ENCODE measurements around the gene MFSD2A. TPM values are rescaled to one million over a fixed set of nuclear protein-coding genes. Genes with fewer than 3 reads are reported as not detected.

The MFSD2A gene
- total RNA-seq, 1 donor from 2014 or later: 110 TPM

DNA sequence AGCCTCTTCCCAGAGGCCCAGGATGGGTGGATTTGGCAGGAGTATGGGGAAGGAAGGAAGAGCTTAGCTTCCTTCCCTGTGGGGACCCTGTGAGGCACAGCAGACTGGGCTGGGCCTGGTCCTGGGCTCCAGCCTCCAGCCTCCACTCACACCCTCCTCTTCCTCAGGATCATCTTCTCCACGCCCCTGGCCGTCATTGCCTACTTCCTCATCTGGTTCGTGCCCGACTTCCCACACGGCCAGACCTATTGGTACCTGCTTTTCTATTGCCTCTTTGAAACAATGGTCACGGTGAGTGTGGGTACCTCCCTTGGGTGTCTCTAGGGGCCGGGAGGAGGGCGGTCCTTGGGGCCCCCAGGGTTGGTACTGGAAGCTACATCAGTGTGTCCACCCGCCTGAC is 10.1 kb downstream of the MFSD2A start:
- DNase-seq: peak; percentile 62
- Histone ChIP-seq H3K9me3 (no peaks in the 10 kb centered on the region), H3K27ac (no peak overlapping the region), H3K27me3 (ENCODE audit: low read depth) (no peaks in the 10 kb centered on the region), H3K36me3 (peaks cover 50% of the 10 kb centered on the region), H3K4me1 (peaks cover 35% of the 10 kb centered on the region), H3K4me3 (no peak overlapping the region)
- no peak for ATAC-seq
- intact Hi-C loops (cut with DNase I): no loop called here
- TF ChIP-seq, protein P1, sequence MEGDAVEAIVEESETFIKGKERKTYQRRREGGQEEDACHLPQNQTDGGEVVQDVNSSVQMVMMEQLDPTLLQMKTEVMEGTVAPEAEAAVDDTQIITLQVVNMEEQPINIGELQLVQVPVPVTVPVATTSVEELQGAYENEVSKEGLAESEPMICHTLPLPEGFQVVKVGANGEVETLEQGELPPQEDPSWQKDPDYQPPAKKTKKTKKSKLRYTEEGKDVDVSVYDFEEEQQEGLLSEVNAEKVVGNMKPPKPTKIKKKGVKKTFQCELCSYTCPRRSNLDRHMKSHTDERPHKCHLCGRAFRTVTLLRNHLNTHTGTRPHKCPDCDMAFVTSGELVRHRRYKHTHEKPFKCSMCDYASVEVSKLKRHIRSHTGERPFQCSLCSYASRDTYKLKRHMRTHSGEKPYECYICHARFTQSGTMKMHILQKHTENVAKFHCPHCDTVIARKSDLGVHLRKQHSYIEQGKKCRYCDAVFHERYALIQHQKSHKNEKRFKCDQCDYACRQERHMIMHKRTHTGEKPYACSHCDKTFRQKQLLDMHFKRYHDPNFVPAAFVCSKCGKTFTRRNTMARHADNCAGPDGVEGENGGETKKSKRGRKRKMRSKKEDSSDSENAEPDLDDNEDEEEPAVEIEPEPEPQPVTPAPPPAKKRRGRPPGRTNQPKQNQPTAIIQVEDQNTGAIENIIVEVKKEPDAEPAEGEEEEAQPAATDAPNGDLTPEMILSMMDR (IDR thresholded peaks at IDR 0.05): no peak

DNA sequence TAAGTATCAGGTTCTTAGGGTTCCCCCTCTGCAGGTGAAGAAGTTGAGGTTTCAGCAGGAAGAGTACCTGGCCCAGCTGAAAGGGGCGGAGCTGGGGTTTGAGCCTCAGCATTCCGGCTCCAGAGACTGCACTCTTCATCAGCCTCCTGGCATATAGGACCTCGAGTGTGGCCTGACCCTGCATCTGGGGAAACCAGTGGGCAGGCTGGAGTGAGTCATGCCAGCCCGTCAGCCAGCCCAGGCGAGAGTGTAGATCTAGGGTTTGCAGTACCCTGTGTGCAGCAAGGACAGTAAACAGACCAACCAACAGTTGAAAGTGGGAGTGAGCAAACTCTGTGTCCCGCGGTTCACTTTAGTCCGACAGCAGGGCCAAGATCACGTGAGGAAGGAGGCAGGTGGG is 14.1 kb downstream of the MFSD2A start:
- intact Hi-C loops (cut with DNase I): no loop called here
- DNase-seq (peak; percentile 58), ATAC-seq (peak; percentile 40 to 48)
- H3K4me3 ChIP-seq: no peak overlapping the region
- H3K9me3 ChIP-seq: no peaks in the 10 kb centered on the region
- peaks cover 35% of the 10 kb centered on the region for H3K4me1 ChIP-seq
- H3K36me3 ChIP-seq: peaks cover 37% of the 10 kb centered on the region
- no peaks in the 10 kb centered on the region for H3K27me3 ChIP-seq (ENCODE audit: low read depth)
- TF ChIP-seq, protein P1 (IDR thresholded peaks at IDR 0.05): no peak
- no peak overlapping the region for H3K27ac ChIP-seq

DNA sequence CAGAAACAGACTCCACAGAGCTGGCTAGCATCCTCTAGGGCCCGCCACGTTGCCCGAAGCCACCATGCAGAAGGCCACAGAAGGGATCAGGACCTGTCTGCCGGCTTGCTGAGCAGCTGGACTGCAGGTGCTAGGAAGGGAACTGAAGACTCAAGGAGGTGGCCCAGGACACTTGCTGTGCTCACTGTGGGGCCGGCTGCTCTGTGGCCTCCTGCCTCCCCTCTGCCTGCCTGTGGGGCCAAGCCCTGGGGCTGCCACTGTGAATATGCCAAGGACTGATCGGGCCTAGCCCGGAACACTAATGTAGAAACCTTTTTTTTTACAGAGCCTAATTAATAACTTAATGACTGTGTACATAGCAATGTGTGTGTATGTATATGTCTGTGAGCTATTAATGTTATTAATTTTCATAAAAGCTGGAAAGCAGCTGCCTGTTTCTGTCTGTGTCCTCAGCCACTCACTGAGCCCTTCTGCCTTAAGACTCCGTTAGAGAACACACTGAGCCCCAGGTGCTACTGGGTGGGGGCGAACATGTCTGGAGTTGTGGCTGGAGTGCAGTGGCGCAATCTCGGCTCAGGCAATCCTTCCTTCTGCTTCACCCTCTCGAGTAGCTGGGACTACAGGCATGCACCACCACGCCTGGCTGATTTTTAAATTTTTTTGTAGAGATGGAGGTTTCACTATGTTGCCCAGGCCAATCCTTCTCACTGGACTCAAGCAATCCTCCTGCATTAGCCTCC is 14.8 kb downstream of the MFSD2A start:
- TF ChIP-seq, protein P1 (IDR thresholded peaks at IDR 0.05): no peak
- Histone ChIP-seq H3K4me3 (no peak overlapping the region), H3K27ac (no peak overlapping the region), H3K9me3 (no peaks in the 10 kb centered on the region), H3K27me3 (ENCODE audit: low read depth) (no peaks in the 10 kb centered on the region), H3K36me3 (peaks cover 34% of the 10 kb centered on the region), H3K4me1 (peaks cover 34% of the 10 kb centered on the region)
- ATAC-seq: peak; percentile 57 to 58
- DNase-seq: peak; percentile 83
- intact Hi-C loops (cut with DNase I): loop anchor here (10.0 kb wide), 1 partner anchor 135 kb away; no protein-coding TSS in a partner anchor

DNA sequence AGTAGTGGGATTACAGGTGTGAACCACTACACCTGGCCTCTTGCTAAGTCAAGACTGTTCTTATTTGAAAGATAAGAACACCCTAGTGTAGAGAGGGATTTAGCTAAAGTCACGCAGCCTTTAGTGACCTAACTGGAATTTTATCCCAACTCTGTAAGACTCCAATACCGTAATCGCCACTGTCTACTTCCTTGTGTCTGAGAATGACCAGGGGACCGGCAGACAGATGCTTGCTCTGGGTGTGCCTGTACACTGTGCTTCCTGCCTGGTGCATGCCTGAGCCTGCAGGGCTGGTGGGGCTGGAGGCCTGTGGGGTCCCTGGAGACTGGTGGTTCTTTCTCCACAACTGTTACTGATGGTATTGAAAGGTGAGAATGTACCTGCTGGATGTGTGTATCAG is 15.3 kb downstream of the MFSD2A start:
- TF ChIP-seq, protein P1 (IDR thresholded peaks at IDR 0.05): no peak
- DNase-seq (no peak), ATAC-seq (no peak)

DNA sequence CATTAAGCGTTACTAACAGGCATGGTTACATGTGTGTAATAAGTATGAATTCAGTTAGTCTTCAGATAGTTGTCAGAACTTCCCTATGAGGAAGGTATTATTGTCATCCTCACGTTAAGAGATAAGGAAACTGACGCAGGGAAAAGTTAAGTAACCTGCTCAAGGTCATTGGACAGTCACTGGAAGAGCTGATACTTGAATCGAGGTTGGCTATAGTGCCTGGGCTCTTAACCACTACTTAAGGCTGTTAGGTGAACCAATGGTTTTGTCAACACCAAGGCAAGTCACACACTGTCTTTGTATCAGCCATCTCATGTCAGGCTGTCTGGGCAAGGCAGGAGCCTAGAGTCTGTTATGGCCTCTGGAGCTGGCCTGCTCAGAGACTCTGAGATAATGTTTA is 16.2 kb downstream of the MFSD2A start:
- ATAC-seq (peak in 1 of 2 donors; percentile 12), DNase-seq (no peak)
- Histone ChIP-seq H3K27me3 (ENCODE audit: low read depth) (no peaks in the 10 kb centered on the region), H3K27ac (no peak overlapping the region), H3K4me1 (peaks cover 29% of the 10 kb centered on the region), H3K9me3 (no peaks in the 10 kb centered on the region), H3K4me3 (no peak overlapping the region), H3K36me3 (peaks cover 21% of the 10 kb centered on the region)
- intact Hi-C loops (cut with DNase I): loop anchor here (10.0 kb wide), 1 partner anchor 136 kb away; no protein-coding TSS in a partner anchor
- TF ChIP-seq, protein P1 (IDR thresholded peaks at IDR 0.05): no peak

More for the DNA sequence above, 15.3 kb downstream of the MFSD2A start:
- Histone ChIP-seq H3K9me3 (no peaks in the 10 kb centered on the region), H3K4me3 (no peak overlapping the region), H3K36me3 (peaks cover 29% of the 10 kb centered on the region), H3K27me3 (ENCODE audit: low read depth) (no peaks in the 10 kb centered on the region), H3K27ac (peak overlapping the region; percentile 49), H3K4me1 (peaks cover 30% of the 10 kb centered on the region)
- intact Hi-C loops (cut with DNase I): loop anchor here (10.0 kb wide), 1 partner anchor 135 kb away; no protein-coding TSS in a partner anchor

All from lower lobe of right lung (tissue), 2 donors.